K562 (cell line): ENCODE measurements around the gene UFC1. TPM values are rescaled to one million over a fixed set of nuclear protein-coding genes. Genes with fewer than 3 reads are reported as not detected.
A peak's percentile ranks its signal among the peaks of the same experiment; 100 is the strongest.

ENCODE experiments used
- CBFA2T3 ChIP-seq: fragments of 450-650 bp; IDR thresholded peaks from 2 replicates; pipeline ENCODE4 v1.6.1; 2017
- ELF2 ChIP-seq: fragments of 250-450 bp; sonication (Bioruptor Pico); IDR thresholded peaks from 2 replicates; pipeline ENCODE4 v1.5.0; 2021; ENCODE audit warnings: mild to moderate bottlenecking
- ESRRA ChIP-seq: fragments of 450-650 bp; IDR thresholded peaks from 2 replicates; pipeline ENCODE4 v1.6.1; 2014; ENCODE audit warnings: low read depth, mild to moderate bottlenecking, moderate library complexity, borderline replicate concordance
- FOXK1 ChIP-seq: sonication (generic); formaldehyde crosslinking; IDR thresholded peaks from 2 replicates; pipeline ENCODE4 v1.8.0; 2022; ENCODE audit warnings: missing genetic modification reagents, mild to moderate bottlenecking, borderline replicate concordance
- HDAC6 ChIP-seq: IDR thresholded peaks from 2 replicates; pipeline ENCODE4 v1.6.1; 2012; ENCODE audit warnings: low read depth, mild to moderate bottlenecking, control low read depth, inconsistent platforms, low read length, moderate library complexity
- HMG20A ChIP-seq: fragments of 450-650 bp; formaldehyde crosslinking; conservative IDR thresholded peaks from 2 replicates; pipeline ENCODE4 v1.4.0; 2020; ENCODE audit warnings: mild to moderate bottlenecking, mixed read lengths
- NEUROD1 ChIP-seq: fragments of 150-350 bp; IDR thresholded peaks from 2 replicates; pipeline ENCODE4 v1.6.1; 2014; ENCODE audit warnings: borderline replicate concordance, low read length, low read depth; ENCODE audit not compliant: partially characterized antibody
- NFYB ChIP-seq: IDR thresholded peaks from 2 replicates; pipeline ENCODE4 v1.6.1; 2011; ENCODE audit warnings: mild to moderate bottlenecking, moderate library complexity; ENCODE audit not compliant: insufficient read length; ENCODE audit errors: extremely low read depth
- POLR2G ChIP-seq: fragments of 200-400 bp; formaldehyde crosslinking; IDR thresholded peaks from 2 replicates; pipeline ENCODE4 v1.6.1; 2017; ENCODE audit warnings: low read depth, mild to moderate bottlenecking, antibody characterized with exemption, low read length, moderate library complexity
- ZNF551 ChIP-seq: fragments of 250-450 bp; sonication (Bioruptor Pico); IDR thresholded peaks from 2 replicates; pipeline ENCODE4 v1.5.0; 2021; ENCODE audit warnings: mild to moderate bottlenecking, moderate library complexity
- ZNF589 ChIP-seq: fragments of 200-800 bp; sonication (Bioruptor generic); IDR thresholded peaks from 2 replicates; pipeline ENCODE4 v1.6.1; 2016; ENCODE audit warnings: low read depth, missing genetic modification characterization, missing compliant biosample characterization
- polyA plus RNA-seq, 8 experiments: library from polyadenylated mRNA; depleted of rRNA in 4 of 8; stranded (reverse) in 5 of 8; unstranded in 3 of 8; fragments of >200 nt; fragmentation: Nextera tagmentation in 2 of 8; fragmentation: Illumina TruSeq in 1 of 8; extraction: Ambion mirVana in 2 of 8; extraction: Trizol in 1 of 8; gene quantifications; 2 replicates each; pipeline versions ENCODE4 v1.2.1 to v1.2.3, GENCODE V29; 2011 to 2014; ENCODE audit warnings: inconsistent platforms in 1 of 8, missing spikeins in 1 of 8
- total RNA-seq, 7 experiments: library from RNA; depleted of rRNA in 6 of 7; stranded (reverse); fragments of >200 nt in 6 of 7; fragmentation: Illumina TruSeq in 2 of 7; extraction: Trizol in 2 of 7; gene quantifications; 2 replicates each; pipeline versions ENCODE4 v1.2.1 to v1.2.3, GENCODE V29; 2011 to 2021; ENCODE audit warnings: low replicate concordance in 1 of 7
- TF ChIP-seq, protein P1 (sequence below): sonication (generic); formaldehyde crosslinking; IDR thresholded peaks from 2 replicates; pipeline ENCODE4 v1.8.0; 2023; ENCODE audit warnings: mild to moderate bottlenecking, missing genetic modification reagents
- TF ChIP-seq, protein P2 (sequence below), 2 experiments: fragments of 450-650 bp in 1 of 2; sonication (generic) in 1 of 2; formaldehyde crosslinking in 1 of 2; IDR thresholded peaks; 2 replicates each; pipeline versions ENCODE4 v1.7.1 to v1.9.0; 2016 to 2022; ENCODE audit warnings: inconsistent platforms in 1 of 2, mild to moderate bottlenecking in 1 of 2, missing genetic modification reagents in 1 of 2

UFC1 gene
- total and polyA plus RNA-seq, 9 of the 15 experiments (the other 6 are each of a cell fraction or from before 2014, with no cell fraction given): 92.8 to 220 (median 161) TPM

DNA sequence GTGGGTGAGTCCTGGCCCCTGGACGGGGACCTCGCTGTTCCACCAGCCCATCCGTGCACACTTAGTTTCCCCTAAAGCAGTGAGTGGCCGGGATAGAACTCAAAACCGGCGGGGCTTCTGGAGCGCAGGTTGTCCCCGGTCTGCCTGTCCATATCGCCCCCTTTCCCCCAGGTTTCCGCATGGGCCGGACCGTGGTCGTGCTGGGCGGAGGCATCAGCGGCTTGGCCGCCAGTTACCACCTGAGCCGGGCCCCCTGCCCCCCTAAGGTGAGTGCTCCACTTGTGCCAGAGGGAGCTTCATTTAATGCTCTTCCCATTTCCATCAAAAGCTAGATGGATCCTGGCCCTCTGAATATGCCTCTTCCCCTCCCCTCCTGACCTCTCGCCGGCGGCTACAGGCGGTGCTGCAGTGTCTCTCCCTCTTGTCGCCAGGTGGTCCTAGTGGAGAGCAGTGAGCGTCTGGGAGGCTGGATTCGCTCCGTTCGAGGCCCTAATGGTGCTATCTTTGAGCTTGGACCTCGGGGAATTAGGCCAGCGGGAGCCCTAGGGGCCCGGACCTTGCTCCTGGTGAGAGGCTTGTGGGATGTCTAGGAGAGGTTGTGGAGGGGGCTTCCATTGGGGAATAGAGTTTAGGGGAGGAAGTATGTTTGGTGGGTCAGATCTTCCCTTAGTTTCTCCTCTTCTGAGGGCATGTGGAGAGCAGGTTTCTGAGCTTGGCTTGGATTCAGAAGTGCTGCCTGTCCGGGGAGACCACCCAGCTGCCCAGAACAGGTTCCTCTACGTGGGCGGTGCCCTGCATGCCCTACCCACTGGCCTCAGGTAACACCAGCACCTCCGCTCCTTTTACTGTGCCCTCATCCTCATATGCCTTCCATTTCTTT lies 13.1 kb downstream of the UFC1 start (continued):
- TF ChIP-seq, protein P1, sequence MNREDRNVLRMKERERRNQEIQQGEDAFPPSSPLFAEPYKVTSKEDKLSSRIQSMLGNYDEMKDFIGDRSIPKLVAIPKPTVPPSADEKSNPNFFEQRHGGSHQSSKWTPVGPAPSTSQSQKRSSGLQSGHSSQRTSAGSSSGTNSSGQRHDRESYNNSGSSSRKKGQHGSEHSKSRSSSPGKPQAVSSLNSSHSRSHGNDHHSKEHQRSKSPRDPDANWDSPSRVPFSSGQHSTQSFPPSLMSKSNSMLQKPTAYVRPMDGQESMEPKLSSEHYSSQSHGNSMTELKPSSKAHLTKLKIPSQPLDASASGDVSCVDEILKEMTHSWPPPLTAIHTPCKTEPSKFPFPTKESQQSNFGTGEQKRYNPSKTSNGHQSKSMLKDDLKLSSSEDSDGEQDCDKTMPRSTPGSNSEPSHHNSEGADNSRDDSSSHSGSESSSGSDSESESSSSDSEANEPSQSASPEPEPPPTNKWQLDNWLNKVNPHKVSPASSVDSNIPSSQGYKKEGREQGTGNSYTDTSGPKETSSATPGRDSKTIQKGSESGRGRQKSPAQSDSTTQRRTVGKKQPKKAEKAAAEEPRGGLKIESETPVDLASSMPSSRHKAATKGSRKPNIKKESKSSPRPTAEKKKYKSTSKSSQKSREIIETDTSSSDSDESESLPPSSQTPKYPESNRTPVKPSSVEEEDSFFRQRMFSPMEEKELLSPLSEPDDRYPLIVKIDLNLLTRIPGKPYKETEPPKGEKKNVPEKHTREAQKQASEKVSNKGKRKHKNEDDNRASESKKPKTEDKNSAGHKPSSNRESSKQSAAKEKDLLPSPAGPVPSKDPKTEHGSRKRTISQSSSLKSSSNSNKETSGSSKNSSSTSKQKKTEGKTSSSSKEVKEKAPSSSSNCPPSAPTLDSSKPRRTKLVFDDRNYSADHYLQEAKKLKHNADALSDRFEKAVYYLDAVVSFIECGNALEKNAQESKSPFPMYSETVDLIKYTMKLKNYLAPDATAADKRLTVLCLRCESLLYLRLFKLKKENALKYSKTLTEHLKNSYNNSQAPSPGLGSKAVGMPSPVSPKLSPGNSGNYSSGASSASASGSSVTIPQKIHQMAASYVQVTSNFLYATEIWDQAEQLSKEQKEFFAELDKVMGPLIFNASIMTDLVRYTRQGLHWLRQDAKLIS (CRISPR knock-in tag): 0 out of 2 replicates have a peak, but pooled peaks have one; percentile 5
- no peak for TF ChIP-seq ZNF589 (CRISPR knock-in tag)
- no peak for TF ChIP-seq HDAC6
- no peak for TF ChIP-seq NEUROD1
- no peak for TF ChIP-seq ZNF551
- TF ChIP-seq HMG20A (CRISPR knock-in tag): no peak
- peak; percentile 63 for TF ChIP-seq POLR2G
- TF ChIP-seq NFYB: no peak
- TF ChIP-seq CBFA2T3: no peak
- TF ChIP-seq ELF2 (CRISPR knock-in tag): no peak
- 0 out of 2 replicates have a peak, but pooled peaks have one; percentile 55 for TF ChIP-seq FOXK1
- no peak for TF ChIP-seq ESRRA
- TF ChIP-seq, protein P2, sequence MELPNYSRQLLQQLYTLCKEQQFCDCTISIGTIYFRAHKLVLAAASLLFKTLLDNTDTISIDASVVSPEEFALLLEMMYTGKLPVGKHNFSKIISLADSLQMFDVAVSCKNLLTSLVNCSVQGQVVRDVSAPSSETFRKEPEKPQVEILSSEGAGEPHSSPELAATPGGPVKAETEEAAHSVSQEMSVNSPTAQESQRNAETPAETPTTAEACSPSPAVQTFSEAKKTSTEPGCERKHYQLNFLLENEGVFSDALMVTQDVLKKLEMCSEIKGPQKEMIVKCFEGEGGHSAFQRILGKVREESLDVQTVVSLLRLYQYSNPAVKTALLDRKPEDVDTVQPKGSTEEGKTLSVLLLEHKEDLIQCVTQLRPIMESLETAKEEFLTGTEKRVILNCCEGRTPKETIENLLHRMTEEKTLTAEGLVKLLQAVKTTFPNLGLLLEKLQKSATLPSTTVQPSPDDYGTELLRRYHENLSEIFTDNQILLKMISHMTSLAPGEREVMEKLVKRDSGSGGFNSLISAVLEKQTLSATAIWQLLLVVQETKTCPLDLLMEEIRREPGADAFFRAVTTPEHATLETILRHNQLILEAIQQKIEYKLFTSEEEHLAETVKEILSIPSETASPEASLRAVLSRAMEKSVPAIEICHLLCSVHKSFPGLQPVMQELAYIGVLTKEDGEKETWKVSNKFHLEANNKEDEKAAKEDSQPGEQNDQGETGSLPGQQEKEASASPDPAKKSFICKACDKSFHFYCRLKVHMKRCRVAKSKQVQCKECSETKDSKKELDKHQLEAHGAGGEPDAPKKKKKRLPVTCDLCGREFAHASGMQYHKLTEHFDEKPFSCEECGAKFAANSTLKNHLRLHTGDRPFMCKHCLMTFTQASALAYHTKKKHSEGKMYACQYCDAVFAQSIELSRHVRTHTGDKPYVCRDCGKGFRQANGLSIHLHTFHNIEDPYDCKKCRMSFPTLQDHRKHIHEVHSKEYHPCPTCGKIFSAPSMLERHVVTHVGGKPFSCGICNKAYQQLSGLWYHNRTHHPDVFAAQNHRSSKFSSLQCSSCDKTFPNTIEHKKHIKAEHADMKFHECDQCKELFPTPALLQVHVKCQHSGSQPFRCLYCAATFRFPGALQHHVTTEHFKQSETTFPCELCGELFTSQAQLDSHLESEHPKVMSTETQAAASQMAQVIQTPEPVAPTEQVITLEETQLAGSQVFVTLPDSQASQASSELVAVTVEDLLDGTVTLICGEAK (IDR thresholded peaks at IDR 0.05): no peak
- TF ChIP-seq, protein P2 (CRISPR knock-in tag; IDR thresholded peaks at IDR 0.05): no peak
